HG02870 (cell line): ENCODE measurements around the gene KCNH6.
A peak's percentile ranks its signal among the peaks of the same experiment; 100 is the strongest.

Experiments
- ATAC-seq: cut with Tn5 transposase; IDR thresholded peaks from one replicate; pipeline ENCODE4 v1.9.1; 2021; ENCODE audit warnings: mild to moderate bottlenecking, moderate library complexity; ENCODE audit not compliant: unreplicated experiment

Gene KCNH6

DNA sequence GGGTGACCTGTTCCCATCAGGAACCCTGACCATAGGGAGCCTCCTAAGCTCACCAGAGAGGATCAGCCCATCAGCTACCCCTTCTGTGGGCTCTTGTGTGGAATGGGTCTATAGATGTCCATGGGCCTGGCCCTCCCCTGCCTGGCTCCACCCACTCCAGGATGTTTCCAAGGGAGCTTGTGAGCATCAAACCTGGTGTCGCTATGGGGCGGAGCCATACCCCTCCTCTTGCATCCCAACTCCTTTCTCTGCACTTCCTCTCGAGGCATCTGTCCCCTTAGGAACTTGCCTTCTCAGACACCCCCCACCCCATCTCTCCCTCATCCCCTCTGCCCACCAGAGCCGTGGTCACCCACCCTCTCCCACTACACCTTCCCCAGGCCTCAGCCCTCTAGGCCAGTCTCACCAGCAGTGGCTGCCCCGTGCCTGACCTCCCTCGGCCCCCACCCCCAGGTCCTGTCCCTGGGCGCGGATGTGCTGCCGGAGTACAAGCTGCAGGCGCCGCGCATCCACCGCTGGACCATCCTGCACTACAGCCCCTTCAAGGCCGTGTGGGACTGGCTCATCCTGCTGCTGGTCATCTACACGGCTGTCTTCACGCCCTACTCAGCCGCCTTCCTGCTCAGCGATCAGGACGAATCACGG, 10.4 kb downstream of the KCNH6 start:
- ATAC-seq: no peak

DNA sequence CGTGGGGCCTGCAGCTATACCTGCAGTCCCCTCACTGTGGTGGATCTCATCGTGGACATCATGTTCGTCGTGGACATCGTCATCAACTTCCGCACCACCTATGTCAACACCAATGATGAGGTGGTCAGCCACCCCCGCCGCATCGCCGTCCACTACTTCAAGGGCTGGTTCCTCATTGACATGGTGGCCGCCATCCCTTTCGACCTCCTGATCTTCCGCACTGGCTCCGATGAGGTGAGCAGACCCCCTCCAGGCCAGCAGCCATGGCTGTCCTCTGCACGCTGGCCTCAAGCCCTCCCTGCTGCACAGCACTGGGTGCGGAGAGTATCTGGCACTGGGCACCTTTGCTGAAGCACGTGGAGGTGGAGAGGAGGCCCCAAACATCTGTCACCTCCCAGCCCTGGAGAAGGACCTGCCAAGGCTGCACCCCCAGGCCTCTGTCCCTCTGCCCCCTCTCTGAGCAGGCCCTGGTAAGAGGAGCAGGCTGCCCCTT, 11.0 kb downstream of the KCNH6 start:
- no peak for ATAC-seq

DNA sequence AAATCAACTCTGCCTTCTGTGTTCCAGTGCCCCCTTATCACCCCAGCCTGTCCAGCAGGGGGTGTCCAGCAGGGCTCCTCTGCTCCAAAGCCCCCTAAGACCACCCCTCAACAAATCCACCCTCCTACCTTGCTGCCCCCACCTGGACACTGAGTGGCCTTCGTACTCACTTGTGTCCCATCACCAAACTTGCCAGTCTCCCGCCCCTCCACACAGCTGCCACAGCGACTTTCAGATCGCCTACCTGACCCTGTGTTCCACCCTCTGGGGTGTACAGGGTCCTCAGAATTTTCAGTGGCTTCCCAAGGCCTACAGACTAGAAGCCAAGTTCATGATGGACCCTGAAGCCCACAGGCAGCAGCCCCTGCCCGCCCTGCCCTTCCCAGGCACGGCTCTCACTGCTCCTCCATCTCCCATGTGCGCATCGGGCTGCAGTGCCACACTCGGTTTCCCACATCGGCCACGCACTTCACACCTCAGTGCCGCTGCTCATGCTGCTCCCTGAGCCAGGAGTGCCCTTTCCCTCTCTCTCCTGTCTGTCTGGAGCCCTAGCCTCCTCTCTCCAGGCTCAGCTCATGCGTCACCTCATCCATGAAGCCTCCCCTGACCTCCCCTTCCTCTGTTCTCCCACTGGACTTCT, 11.8 kb downstream of the KCNH6 start:
- ATAC-seq: no peak

DNA sequence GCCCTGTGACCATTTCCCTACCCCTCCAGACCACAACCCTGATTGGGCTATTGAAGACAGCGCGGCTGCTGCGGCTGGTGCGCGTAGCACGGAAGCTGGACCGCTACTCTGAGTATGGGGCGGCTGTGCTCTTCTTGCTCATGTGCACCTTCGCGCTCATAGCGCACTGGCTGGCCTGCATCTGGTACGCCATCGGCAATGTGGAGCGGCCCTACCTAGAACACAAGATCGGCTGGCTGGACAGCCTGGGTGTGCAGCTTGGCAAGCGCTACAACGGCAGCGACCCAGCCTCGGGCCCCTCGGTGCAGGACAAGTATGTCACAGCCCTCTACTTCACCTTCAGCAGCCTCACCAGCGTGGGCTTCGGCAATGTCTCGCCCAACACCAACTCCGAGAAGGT, 12.5 kb downstream of the KCNH6 start:
- no peak for ATAC-seq

DNA sequence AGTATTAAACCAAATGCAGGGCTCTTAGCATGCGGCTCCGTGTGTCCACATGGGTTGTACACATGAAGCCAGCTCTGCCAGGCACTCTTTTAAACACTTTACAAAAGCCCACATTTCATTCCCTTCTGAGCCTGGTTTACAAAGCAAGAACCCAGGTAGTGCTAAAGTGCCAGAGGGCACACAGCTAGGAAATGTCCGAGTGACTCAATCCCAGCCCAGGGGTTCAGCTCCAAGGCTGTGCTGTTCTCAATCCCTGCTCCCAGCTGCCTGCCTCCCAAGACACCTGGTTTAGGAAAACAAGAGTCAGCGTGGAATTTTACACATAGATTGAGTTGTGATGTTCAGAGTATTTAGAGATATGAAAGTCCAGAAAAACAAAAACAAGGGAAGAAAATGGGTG, 13.8 kb downstream of the KCNH6 start:
- no peak for ATAC-seq

DNA sequence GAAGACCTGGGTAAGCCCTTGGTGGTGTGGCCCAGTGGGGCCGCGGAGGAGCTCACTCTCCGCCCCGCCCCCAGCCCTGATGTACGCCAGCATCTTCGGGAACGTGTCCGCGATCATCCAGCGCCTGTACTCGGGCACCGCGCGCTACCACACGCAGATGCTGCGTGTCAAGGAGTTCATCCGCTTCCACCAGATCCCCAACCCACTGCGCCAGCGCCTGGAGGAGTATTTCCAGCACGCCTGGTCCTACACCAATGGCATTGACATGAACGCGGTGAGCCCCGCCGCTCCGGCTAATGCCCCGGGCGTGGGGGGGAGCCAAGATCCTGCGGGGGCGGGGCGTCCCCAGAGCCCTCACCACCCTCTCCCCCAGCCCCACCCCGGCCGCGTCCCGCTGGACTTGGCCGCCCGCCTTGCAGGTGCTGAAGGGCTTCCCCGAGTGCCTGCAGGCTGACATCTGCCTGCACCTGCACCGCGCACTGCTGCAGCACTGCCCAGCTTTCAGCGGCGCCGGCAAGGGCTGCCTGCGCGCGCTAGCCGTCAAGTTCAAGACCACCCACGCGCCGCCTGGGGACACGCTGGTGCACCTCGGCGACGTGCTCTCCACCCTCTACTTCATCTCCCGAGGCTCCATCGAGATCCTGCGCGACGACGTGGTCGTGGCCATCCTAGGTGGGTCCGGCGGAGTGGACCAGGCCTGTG, 15.0 kb downstream of the KCNH6 start:
- no peak for ATAC-seq

DNA sequence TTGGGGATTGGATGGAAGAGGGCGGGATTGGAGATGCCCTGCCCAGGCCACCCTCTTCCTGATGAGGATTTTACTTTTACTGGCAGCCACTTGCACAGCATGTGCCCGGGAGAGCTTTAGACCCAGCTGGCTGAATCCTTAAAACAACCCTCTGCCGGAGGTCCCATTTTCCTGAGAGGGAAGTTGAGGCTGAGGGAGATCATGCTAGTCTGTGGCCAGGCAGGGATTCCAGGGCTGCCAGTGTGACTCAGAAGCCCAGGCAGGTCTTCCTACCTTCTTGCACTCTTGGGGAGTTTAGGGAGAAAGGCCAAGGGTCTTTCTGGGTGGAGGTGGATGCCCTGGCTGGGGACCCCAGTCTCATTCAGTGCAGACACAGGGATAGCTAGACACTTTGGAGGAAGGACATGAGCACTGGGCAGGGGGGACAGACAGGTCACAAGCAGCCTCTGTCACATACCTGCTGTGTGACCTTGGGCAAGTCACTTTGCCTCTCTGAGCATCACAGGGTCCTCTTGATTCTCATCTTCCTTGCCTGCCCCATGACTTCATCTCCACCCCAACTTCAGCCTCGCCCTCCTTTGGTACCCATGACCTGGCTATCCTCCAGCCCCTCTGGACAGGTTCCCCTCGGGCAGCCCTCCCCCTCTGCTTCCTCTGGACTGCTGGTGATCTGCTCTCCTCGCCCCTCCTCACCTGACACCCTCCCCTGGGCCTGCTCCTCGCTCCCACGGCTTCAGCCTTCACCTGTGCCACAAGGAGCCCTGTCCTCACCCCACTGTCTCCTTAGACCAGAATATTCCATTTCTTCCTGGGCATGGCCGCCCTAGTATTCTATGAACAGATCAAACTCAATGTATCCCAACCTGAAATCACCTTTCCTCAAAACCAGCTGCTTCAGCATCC, 15.8 kb downstream of the KCNH6 start:
- ATAC-seq: no peak

DNA sequence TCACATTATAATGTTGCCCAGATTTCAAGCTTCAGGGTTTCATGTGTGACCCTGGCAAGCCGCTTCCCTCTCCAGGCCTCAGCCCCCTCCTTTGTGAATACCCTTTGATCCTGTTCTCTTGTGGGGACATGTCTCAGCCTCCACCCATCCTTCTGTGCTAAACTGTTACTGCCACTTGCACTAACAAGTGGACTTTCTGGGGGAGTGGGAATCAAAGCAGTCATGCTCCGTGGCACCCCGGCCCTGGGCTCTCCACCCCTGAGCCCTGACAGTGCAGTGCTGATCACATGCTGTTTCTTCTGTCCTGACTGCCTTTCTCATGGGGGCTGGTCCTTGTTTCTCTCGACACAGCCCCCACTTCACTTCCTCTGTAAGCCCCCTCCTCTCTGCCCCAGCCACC, 17.4 kb downstream of the KCNH6 start:
- ATAC-seq: no peak

DNA sequence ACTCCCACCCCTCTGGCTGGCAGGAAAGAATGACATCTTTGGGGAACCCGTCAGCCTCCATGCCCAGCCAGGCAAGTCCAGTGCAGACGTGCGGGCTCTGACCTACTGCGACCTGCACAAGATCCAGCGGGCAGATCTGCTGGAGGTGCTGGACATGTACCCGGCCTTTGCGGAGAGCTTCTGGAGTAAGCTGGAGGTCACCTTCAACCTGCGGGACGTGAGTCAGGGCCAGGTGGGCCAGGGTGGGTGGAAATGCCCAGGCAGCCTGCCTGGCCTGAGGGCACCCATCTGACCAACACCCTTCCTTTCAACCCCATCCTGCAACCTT, 19.0 kb downstream of the KCNH6 start:
- ATAC-seq: no peak

DNA sequence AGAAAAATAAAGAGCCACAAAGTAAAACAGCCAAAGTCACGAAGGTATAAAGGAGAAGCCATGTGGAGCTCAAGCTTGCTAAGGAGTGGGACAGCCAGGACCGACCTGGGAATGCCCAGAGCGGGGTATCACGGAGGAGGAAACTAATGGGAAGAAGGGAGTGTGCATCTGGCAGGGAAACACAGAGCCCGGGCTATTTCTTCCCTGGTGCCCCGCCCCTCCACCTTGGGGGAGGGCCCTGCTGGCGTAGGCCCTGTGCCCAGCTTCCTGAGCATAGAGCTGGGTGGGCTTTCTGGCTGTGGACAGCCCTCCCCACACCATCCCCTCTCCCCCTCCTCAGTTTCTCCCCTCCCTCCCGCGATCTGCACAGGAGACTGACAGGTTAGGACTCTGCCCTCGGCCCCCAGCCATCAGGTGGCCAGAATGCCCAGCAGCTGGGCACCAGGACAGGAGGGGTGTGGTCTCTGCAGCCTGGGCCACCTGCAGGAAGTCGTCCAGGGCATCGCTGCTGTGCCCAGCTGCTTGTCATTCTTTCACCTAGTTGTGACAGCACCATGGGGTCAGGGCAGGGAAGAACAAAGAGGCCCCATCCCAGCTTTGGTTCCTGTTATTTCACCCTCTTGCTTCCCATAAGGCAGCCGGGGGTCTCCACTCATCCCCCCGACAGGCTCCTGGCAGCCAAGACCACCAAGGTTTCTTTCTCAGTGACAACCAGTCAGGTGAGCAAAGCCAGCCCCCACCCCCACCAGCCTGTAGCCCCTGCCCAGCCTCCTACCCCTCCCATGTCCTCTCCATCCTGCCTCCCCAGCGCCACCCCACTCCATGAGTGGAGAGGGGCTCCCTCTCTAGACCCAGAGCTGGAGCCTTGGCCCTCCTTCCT, 20.0 kb downstream of the KCNH6 start:
- ATAC-seq: no peak

DNA sequence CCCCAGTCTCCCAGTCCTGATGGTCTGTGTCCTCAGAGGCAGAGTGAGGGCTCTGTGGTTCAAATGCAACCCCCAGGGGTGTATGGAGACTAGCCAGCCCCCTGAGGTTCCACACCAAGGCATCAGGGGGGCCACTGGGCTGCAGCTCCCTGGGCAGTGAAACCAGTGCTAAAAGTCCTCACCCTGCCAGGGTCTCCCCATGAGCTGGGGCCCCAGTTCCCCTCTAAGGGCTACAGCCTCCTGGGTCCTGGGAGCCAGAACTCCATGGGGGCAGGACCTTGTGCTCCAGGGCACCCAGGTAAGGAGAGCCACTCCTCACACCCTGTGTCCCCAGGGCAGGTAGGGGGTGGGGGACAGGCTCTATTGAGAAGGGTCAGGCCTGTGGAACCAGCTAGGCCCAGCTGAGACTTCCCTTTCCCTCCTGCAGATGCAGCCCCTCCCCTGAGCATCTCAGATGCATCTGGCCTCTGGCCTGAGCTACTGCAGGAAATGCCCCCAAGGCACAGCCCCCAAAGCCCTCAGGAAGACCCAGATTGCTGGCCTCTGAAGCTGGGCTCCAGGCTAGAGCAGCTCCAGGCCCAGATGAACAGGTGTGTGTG, 20.8 kb downstream of the KCNH6 start:
- ATAC-seq: no peak

DNA sequence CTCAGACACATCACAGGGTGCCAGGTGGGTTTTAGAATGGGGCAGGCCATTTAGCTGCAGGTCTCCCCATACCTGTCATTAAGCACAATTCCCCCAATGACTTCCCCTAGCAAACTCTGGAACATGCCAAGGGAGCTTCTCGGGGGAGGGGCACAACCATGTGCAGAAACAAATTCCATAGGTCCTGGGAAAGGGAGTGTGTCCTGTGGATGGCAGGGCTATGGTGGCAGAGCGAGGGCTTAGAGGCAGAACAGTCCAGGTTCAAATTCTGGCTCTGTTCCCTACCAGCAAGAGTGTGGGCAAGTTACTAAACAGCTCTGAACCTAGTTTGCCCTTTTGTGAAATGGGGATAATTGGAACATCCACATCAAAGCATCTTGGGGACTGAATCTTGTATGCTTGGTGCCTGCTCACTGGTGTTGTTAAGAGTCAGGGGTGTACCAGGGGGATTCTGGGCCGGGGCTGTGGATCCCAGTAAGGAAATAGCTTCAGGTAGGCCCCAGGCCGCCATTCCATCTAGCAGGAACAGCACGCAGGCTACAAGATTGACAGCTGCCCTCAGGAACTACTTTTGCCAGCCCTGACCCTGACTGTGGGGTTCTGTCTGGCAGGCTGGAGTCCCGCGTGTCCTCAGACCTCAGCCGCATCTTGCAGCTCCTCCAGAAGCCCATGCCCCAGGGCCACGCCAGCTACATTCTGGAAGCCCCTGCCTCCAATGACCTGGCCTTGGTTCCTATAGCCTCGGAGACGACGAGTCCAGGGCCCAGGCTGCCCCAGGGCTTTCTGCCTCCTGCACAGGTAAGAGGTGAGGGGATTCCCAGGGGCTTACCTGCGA, 21.5 kb downstream of the KCNH6 start:
- no peak for ATAC-seq

DNA sequence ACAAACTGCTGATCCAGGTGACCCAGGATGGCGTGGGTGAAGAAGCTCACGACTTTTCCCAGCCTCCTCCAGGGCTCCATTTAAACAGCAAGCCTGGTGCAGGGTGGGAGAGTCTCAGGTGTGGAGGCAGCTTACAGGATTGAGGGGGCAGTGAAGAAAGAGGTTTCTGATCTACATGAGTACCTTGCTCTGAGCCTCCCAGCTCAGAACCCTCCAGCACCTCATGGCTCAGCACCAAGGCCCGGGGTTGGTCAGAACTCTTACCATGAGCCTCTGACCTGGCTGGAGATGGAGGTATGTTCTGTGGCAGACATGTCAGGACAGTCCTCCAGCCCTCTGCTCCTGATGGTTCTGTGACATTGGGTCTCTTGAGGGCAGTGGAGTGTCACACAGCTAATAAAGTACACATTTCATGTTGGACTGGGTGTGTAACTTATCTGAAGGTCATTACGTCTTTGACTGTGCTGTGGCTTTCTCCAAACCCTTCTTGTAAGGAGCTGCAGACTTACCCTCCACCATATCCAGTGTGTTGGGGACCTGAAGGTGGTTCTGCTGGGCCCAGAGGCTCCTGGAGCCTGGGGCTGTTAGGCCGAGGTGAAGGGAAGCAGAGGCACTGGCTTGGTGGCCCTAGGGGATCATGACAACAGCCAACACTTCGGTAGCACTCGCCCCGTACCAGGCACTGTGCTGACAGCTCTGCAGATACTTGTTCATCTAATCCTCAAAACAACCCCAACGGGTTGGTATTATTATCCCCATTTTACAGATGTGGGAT, 23.3 kb downstream of the KCNH6 start:
- ATAC-seq: no peak

DNA sequence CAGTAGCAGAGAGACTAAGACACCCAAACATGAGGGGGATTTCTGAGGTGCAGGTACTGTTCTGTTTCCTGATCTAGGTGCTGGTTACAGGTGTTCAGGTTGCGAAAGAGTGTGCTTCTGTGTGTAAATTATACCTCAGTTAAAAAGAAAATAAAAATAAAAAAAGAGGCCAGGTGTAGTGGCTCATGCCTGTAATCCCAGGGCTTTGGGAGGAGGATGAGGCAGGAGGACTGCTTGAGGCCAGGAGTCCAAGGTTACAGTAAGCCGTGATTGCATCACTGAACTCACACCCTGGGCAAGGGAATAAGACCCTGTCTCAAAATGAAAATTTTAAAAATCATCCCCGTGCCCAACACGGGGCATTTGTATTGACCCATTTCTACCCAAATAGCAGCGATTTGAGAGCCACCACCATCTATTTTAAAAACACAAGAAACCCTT, 23.9 kb downstream of the KCNH6 start:
- no peak for ATAC-seq

DNA sequence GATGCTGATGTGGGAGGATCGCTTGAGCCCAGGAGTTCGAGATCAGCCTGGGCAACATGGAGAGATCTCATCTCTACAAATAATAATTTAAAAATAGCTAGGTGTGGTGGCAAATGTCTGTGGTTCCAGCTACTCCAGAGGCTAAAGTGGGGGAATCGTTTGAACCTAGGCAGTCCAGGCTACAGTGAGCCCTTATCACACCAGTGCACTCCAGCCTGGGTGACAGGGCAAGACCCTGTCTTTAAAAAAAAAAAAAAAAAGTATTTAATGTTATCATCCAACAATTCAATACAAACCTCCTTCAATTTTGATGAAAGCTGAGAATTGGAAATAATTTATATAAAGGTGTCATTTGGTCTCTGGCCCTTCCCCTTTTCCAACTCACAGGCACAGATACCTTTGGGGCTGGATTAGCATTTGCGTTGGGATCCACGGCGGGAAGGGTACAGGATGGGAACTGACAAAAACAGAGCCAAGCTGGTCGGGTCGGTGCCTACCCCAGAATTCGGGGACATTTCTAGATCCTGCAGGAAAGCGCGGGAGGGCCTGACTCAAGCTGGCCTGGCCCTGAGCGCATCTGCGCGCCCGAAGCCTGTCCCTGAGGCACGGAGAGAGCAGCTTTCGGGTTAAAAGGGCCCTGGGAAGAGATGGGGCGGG, 26.3 kb downstream of the KCNH6 start:
- ATAC-seq: peak; percentile 15

DNA sequence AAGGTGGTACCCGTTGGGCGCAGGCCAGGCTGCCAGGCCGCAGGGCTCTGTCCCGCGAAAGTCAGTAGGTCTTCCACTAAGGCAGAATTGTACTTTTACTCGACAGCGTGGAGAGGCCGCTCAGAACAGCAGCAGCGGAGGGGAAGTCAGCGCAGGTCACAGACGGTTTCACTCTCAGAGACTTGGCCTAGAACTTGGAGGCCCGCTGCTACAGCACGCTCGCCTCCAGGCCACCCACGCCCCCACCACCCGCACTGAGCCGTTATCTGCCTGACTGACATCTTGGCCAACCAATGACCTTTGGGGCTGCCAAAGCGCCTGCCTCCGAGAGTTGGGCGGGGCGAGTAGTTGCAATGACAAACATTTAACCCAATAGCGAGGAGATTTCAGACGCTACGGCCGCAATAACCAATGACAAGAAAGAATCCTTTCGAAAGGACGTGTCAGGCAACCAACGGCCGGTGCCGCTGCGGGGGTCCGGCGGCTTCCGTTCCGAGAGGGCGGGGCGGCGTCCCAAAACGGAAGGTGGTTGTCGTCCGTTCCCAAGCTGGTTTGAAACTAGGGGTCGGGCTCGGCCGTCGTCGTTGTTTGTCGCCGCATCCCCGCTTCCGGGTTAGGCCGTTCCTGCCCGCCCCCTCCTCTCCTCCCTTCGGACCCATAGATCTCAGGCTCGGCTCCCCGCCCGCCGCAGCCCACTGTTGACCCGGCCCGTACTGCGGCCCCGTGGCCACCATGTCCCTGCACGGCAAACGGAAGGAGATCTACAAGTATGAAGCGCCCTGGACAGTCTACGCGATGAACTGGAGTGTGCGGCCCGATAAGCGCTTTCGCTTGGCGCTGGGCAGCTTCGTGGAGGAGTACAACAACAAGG, 27.0 kb downstream of the KCNH6 start, which contains the start of gene DCAF7:
Gene DCAF7, plus strand, starts transcription at position 532 of the 871 bp plus-strand sequence. Its CDS starts 201 bp downstream, at position 733.
- peak; percentile 95 for ATAC-seq
